Loucy (cell line): ENCODE results near the gene ITGAL.
A peak's percentile ranks its signal among the peaks of the same experiment; 100 is the strongest.
"Not testable (repeated sequence)": the region's sequence is repeated elsewhere in the genome, so short reads cannot be mapped to it uniquely, and the experiment has no call there.

Experiments
- H2AFZ ChIP-seq: fragments of 200-600 bp; sonication (generic); 2 replicates; pipeline ENCODE4 v1.6.0; 2016; ENCODE audit warnings: antibody characterized with exemption, mild to moderate bottlenecking, low read length, moderate library complexity
- H3F3A ChIP-seq: fragments of 200-600 bp; 2 replicates; pipeline ENCODE4 v1.6.0; 2016; ENCODE audit warnings: antibody characterized with exemption, low read depth, mild to moderate bottlenecking
- H3K27me3 ChIP-seq: fragments of 200-600 bp; sonication (generic); 2 replicates; pipeline ENCODE4 v1.6.1; 2014; ENCODE audit warnings: low read length, mild to moderate bottlenecking; ENCODE audit not compliant: insufficient read depth, poor library complexity, severe bottlenecking
- H3K36me3 ChIP-seq: fragments of 200-600 bp; sonication (generic); 2 replicates; pipeline ENCODE4 v1.6.1; 2016; ENCODE audit warnings: low read length; ENCODE audit not compliant: insufficient read depth
- H3K4me1 ChIP-seq: fragments of 200-600 bp; sonication (generic); 2 replicates; pipeline ENCODE4 v1.5.1; 2014; ENCODE audit warnings: low read length, mild to moderate bottlenecking; ENCODE audit not compliant: insufficient read depth, poor library complexity, severe bottlenecking
- H3K4me2 ChIP-seq: fragments of 200-600 bp; sonication (generic); 2 replicates; pipeline ENCODE4 v1.6.0; 2014; ENCODE audit warnings: antibody characterized with exemption, low read length, low read depth, mild to moderate bottlenecking; ENCODE audit not compliant: poor library complexity, severe bottlenecking
- H3K4me3 ChIP-seq: fragments of 200-600 bp; sonication (generic); 2 replicates; pipeline ENCODE4 v1.5.1; 2014; ENCODE audit warnings: low read length, mild to moderate bottlenecking, mixed read lengths; ENCODE audit not compliant: poor library complexity, severe bottlenecking
- H3K79me2 ChIP-seq: fragments of 200-600 bp; sonication (generic); 2 replicates; pipeline ENCODE4 v1.6.1; 2014; ENCODE audit warnings: low read length; ENCODE audit not compliant: insufficient read depth
- H3K9ac ChIP-seq: fragments of 200-600 bp; sonication (generic); 2 replicates; pipeline ENCODE4 v1.6.0; 2014; ENCODE audit warnings: mild to moderate bottlenecking, low read depth, low read length, moderate library complexity; ENCODE audit not compliant: poor library complexity, severe bottlenecking
- H3K9me2 ChIP-seq: fragments of 200-600 bp; sonication (generic); replicated peaks from 2 replicates; pipeline ENCODE4 v1.6.1; 2016; ENCODE audit warnings: low read depth, low read length, mixed read lengths
- H3K9me3 ChIP-seq: fragments of 200-600 bp; sonication (generic); 2 replicates; pipeline ENCODE4 v1.6.1; 2014; ENCODE audit warnings: mild to moderate bottlenecking, antibody characterized with exemption, low read length, low read depth; ENCODE audit not compliant: insufficient read depth
- H4K20me1 ChIP-seq: fragments of 200-600 bp; sonication (generic); 2 replicates; pipeline ENCODE4 v1.6.0; 2014; ENCODE audit warnings: antibody characterized with exemption, low read length, mild to moderate bottlenecking; ENCODE audit not compliant: insufficient read depth, poor library complexity, severe bottlenecking
- EZH2phosphoT487 ChIP-seq: fragments of 200-600 bp; IDR thresholded peaks from 2 replicates; pipeline ENCODE4 v1.6.1; 2018; ENCODE audit warnings: antibody characterized with exemption, mild to moderate bottlenecking, moderate library complexity, borderline replicate concordance
- TF ChIP-seq, protein P1 (sequence below): fragments of 200-600 bp; sonication (generic); conservative IDR thresholded peaks from 2 replicates; pipeline ENCODE4 v1.5.1; 2014; ENCODE audit warnings: mild to moderate bottlenecking, antibody characterized with exemption, low read length

The ITGAL gene

DNA sequence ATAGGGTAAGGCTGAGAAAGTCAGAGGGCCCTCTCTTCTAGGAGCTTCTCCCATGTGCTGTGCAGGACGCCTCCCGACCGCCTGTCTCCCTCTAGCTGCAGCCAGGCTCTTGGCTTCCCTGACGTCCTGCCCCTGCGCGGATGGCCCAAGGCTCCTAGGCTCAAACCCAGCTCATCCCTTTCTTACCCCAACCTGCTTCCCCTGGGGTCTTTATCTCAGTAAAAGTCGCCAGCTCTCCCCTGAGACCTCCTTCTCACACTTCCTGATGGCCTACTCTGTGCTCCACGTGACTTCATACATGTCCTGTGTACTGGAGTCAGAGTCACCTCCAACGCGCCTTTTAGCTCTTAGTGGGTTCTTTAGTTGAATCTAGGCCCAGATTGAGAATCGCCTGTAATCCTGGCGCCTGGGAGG lies 63.2 kb downstream of the ITGAL start:
- H3K9me3 ChIP-seq: no peaks in the 10 kb centered on the region
- no peaks in the 10 kb centered on the region for H3K27me3 ChIP-seq
- no peaks in the 10 kb centered on the region; the same call in 1 of the 2 replicates for H3K36me3 ChIP-seq
- H3K79me2 ChIP-seq: peaks cover 58% of the 10 kb centered on the region
- H3K4me1 ChIP-seq: peaks cover 10% of the 10 kb centered on the region
- peak overlapping the region; percentile 80; the same call in 1 of the 2 replicates for H2AFZ ChIP-seq
- TF ChIP-seq, protein P1, sequence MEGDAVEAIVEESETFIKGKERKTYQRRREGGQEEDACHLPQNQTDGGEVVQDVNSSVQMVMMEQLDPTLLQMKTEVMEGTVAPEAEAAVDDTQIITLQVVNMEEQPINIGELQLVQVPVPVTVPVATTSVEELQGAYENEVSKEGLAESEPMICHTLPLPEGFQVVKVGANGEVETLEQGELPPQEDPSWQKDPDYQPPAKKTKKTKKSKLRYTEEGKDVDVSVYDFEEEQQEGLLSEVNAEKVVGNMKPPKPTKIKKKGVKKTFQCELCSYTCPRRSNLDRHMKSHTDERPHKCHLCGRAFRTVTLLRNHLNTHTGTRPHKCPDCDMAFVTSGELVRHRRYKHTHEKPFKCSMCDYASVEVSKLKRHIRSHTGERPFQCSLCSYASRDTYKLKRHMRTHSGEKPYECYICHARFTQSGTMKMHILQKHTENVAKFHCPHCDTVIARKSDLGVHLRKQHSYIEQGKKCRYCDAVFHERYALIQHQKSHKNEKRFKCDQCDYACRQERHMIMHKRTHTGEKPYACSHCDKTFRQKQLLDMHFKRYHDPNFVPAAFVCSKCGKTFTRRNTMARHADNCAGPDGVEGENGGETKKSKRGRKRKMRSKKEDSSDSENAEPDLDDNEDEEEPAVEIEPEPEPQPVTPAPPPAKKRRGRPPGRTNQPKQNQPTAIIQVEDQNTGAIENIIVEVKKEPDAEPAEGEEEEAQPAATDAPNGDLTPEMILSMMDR: peak; percentile 67
- TF ChIP-seq EZH2phosphoT487: no peak
- peaks cover 7% of the 10 kb centered on the region for H4K20me1 ChIP-seq
- no peaks in the 10 kb centered on the region for H3F3A ChIP-seq
- no peaks in the 10 kb centered on the region for H3K9me2 ChIP-seq
- H3K4me2 ChIP-seq: peak overlapping the region; percentile 85
- H3K9ac ChIP-seq: peak overlapping the region; percentile 96
- peak overlapping the region; percentile 96 for H3K4me3 ChIP-seq

DNA sequence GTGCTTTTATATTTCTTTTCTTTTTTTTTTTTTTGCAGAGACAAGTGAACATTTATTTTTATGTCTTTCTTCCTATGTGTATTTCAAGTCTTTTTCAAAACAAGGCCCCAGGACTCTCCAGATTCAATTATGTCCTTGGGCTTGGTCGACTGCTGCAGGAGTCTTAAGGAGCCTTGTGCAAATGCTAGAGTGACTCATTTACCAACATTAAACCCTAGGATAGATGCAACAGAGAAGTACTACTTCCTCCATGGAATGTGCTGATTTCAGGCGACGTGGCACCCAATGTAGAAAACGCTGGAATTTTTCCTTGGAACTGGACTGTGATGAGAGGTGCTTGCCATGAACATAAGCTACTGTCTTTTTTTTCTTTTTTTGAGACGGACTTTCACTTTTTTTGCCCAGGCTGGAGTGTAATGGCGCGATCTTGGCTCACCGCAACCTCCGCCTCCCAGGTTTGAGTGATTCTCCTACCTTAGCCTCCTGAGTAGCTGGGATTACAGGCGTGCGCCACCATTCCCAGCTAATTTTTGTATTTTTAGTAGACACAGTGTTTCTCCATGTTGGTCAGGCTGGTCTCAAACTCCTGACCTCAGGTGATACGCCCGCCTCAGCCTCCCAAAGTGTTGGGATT lies 64.0 kb downstream of the ITGAL start:
- H2AFZ ChIP-seq: not testable (repeated sequence)

DNA sequence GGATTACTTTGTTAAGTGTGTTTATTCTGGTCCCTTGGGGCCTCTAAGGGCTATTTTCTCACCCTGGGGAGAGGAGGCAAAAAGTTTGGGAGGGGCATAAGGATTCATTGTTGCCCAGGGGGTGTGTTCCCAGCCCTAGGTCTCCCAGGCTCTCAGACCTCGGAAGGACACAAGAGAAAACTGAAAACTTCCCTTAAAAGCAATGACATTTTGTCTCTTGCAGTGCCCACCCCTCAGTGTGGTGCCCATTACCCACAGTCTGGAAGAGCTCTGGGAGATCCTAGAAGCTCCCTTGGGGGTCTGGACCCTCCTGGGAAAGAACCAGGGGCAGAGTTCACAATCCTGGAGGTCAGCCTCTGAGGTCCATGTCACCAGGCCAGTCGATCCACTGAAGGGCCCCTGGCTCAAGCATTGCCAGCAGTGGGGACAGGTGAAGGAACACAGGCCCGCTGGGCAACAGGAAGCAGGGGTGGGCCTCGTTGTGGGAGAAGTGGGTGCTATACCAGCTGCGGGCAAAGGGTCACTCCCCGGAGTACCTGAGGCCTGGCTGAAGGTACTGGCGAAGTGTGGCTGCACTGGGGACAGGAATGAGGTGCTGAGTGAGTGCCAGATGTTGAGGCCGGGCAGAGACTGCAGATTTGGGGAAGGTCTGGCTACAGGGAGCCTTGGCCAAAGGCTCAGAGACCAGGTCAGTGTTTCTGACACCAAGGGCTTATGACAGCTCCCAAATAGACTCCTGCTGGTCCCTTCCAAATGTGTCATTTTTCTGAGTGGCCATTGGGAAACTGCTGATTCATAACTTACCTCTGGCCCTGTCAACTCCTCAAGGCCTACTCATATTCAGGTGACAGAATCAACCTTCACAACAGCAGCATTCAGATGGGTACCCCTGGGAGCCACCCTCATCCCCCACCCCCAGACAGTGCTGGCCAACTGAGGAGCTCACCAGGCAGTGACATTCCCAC lies 66.7 kb downstream of the ITGAL start:
- Histone ChIP-seq H3K79me2 (peaks cover 29% of the 10 kb centered on the region), H4K20me1 (no peaks in the 10 kb centered on the region), H3K4me2 (no peak overlapping the region), H3K9me2 (no peaks in the 10 kb centered on the region), H3K4me3 (no peak overlapping the region), H3K4me1 (peaks cover 6% of the 10 kb centered on the region), H3K9ac (no peak overlapping the region), H3K27me3 (no peaks in the 10 kb centered on the region), H2AFZ (no peak overlapping the region), H3K9me3 (no peaks in the 10 kb centered on the region), H3K36me3 (no peaks in the 10 kb centered on the region), H3F3A (no peaks in the 10 kb centered on the region)
- TF ChIP-seq, protein P1: no peak
- TF ChIP-seq EZH2phosphoT487: no peak

More for the DNA sequence above, 64.0 kb downstream of the ITGAL start:
- H3K4me1 ChIP-seq, H3K9me3 ChIP-seq, H3K36me3 ChIP-seq, H3K27me3 ChIP-seq, H4K20me1 ChIP-seq, H3F3A ChIP-seq, H3K9me2 ChIP-seq: not testable (repeated sequence)
- peak overlapping the region; percentile 96 for H3K4me3 ChIP-seq
- peak overlapping the region; percentile 85 for H3K4me2 ChIP-seq
- peaks cover 54% of the 10 kb centered on the region for H3K79me2 ChIP-seq
- peak overlapping the region; percentile 96 for H3K9ac ChIP-seq

DNA sequence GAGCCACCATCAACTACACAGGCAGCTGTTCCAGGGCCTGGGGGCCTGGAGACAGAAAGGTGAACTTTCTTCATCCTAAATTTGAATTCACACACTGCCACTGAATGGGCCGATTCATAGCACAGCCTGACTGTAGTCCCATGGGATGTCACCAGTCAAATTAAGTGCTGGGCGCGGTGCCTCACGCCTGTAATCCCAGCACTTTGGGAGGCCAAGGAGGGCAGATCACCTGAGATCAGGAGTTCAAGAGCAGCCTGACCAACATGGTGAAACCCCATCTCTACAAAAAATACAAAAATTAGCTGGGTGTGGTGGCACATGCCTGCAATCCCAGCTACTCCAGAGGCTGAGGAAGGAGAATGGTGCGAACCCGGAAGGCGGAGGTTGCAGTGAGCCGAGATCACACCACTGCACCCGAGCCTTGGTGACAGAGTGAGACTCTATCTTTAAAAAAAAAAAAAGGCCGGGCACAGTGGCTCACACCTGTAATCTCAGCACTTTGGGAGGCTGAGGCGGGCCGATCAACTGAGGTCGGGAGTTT lies 67.5 kb downstream of the ITGAL start:
- not testable (repeated sequence) for H3K9me2 ChIP-seq, H3K4me3 ChIP-seq, H3K27me3 ChIP-seq, H3K9ac ChIP-seq, H3K4me2 ChIP-seq, H2AFZ ChIP-seq, H3K9me3 ChIP-seq, H3F3A ChIP-seq, H4K20me1 ChIP-seq, H3K36me3 ChIP-seq, H3K4me1 ChIP-seq
- H3K79me2 ChIP-seq: peaks cover 24% of the 10 kb centered on the region

DNA sequence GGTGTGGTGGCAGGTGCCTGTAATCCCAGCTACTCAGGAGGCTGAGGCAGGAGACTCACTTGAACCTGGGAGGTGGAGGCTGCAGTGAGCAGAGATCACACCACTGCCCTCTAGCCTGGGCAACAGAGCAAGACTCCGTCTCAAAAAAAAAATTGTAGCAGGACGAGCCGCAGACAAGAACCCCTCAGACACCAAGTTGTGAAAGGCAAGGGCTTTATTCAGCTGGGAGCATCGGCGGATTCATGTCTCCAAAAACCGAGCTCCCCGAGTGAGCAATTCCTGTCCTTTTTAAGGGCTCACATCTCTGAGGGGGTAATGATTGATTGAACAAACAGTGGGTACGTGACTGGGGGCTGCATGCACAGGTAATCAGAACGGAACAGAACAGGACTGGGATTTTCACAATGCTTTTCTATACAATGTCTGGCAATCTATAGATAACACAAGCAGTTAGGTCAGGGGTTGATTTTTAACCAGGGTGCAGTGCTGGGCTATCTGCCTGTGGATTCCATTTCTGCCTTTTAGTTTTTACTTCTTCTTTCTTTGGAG lies 68.4 kb downstream of the ITGAL start:
- not testable (repeated sequence) for H3K36me3 ChIP-seq, H2AFZ ChIP-seq, H3K27me3 ChIP-seq, H3K4me1 ChIP-seq, H3K9me2 ChIP-seq, H3K9me3 ChIP-seq, H3K4me3 ChIP-seq, H3F3A ChIP-seq, H4K20me1 ChIP-seq, H3K4me2 ChIP-seq, H3K9ac ChIP-seq
- H3K79me2 ChIP-seq: peaks cover 15% of the 10 kb centered on the region
